Left lung (tissue), 10 donors: Measurements from ENCODE around the gene DHH. TPM values are rescaled to one million over a fixed set of nuclear protein-coding genes. Genes with fewer than 3 reads are reported as not detected.

ENCODE experiments used
- ATAC-seq: fragments of 200-7000 bp; cut with Tn5 transposase; one replicate; pipeline ENCODE4 v1.9.1; 2020; ENCODE audit warnings: moderate library complexity
- DNase-seq, 4 donors: peaks; one replicate each; pipeline ENCODE4 v3.0.0-alpha.2; 2013 to 2020
- H3K27ac ChIP-seq, 2 donors: fragments of 200-600 bp; sonication (generic) in 1 of 2; one replicate each; pipeline versions ENCODE4 v1.5.0 to v1.8.0; 2020 to 2021
- H3K27me3 ChIP-seq, 2 donors: fragments of 200-600 bp; sonication (generic) in 1 of 2; one replicate each; pipeline versions ENCODE4 v1.5.0 to v1.8.0; 2020 to 2021
- H3K36me3 ChIP-seq, 2 donors: fragments of 200-600 bp; sonication (generic) in 1 of 2; one replicate each; pipeline versions ENCODE4 v1.5.0 to v1.8.0; 2020 to 2021
- H3K4me1 ChIP-seq, 2 donors: fragments of 200-600 bp; one replicate each; pipeline ENCODE4 v1.8.0; 2021
- H3K4me3 ChIP-seq, 2 donors: fragments of 200-600 bp; sonication (generic) in 1 of 2; one replicate each; pipeline versions ENCODE4 v1.5.0 to v1.8.0; 2020 to 2021; ENCODE audit warnings: mild to moderate bottlenecking in 1 of 2
- H3K9me3 ChIP-seq, 2 donors: fragments of 200-600 bp; sonication (generic) in 1 of 2; one replicate each; pipeline versions ENCODE4 v1.5.0 to v1.8.0; 2020 to 2021
- intact Hi-C, 2 donors: fragments of 100-400 bp; cut with DNase I; formaldehyde crosslinking; loops; one replicate each; pipeline versions ENCODE4 v1.11.2 to v1.14.2; 2022
- polyA plus RNA-seq, 6 donors: library from polyadenylated mRNA; unstranded; fragments of 120-200 nt; gene quantifications; one replicate each; pipeline ENCODE4 v1.2.1, GENCODE V29; 2013; ENCODE audit not compliant: insufficient read length in 6 of 6
- total RNA-seq, 2 donors: library from RNA; stranded (reverse); fragmentation: NEBNext Ultra II Directional; extraction: Animal tissue kit (Norgen Biotek cat#: 25700); gene quantifications; one replicate each; pipeline ENCODE4 v1.2.1, GENCODE V29; 2021
- TF ChIP-seq, protein P1 (sequence below), 2 donors: fragments of 200-600 bp; sonication (generic) in 1 of 2; IDR thresholded peaks; one replicate each; pipeline versions ENCODE4 v1.5.0 to v1.8.0; 2021; ENCODE audit warnings: antibody characterized with exemption in 2 of 2
- donor health status: DM: no; HTN: yes; CAD: no.
- donor health status: DM: no; HTN: no; CAD: no.

DHH gene
- total and polyA plus RNA-seq, 8 donors = 0.29 to 2.9 (median 0.75) TPM

DNA sequence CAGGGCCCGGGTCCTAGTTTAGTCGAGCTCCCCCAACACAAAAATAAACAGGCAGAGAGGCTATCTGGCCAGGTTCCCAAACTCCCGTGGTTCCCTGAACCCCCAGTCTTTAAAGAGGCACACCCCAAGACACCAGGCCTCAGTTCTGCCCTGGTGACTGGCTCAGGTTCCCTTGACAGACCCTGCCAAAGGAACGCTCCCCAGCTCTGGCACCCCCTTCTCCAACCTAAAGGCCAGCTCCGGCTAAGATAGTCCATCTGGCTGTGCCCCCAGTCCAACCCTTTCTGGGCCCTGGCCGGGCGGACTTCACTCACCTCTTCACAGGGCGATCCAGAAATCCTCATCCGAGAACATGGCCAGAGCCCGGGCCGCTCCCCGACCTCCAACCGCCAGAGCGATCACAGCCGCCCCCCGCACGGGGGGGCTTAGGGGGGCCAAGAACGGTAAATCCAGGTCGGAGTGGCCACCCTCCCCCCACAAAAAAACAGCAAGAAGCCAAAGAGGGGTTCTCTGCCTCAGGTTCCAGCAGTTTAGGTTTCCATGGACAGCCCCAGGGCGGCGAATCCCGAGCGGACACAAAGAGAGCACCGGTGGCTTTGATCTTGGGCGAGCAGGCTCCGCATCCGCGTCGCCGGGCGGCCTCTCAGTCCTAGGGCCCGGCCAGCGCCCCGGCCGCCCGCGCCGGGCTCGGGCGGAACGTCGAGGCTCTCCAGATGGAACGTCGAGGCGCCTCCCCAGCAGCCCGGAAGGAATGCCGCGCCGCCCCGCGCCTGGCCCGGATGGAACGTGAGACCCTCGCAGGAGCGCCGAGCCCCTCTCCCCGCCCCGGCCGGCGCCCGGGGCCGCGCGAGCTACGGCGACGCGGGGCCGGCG is 35.1 kb downstream of the DHH start:
- Histone ChIP-seq H3K9me3 (no peaks in the 10 kb centered on the region), H3K4me1 (peaks cover 24 to 62% of the 10 kb centered on the region in 2 donors), H3K4me3 (peak overlapping the region; percentile 93 to 99), H3K27ac (peak overlapping the region; percentile 95 to 97), H3K27me3 (no peaks in the 10 kb centered on the region), H3K36me3 (peaks cover 0 to 7% of the 10 kb centered on the region in 2 donors)
- DNase-seq (peak in 2 of 4 donors; percentile 22 to 87), ATAC-seq (peak; percentile 0)
- intact Hi-C loops = loop anchor here in 1 of 2 donors (10.0 kb wide), 1 partner anchor 65 kb away; no protein-coding TSS in a partner anchor
- TF ChIP-seq, protein P1, sequence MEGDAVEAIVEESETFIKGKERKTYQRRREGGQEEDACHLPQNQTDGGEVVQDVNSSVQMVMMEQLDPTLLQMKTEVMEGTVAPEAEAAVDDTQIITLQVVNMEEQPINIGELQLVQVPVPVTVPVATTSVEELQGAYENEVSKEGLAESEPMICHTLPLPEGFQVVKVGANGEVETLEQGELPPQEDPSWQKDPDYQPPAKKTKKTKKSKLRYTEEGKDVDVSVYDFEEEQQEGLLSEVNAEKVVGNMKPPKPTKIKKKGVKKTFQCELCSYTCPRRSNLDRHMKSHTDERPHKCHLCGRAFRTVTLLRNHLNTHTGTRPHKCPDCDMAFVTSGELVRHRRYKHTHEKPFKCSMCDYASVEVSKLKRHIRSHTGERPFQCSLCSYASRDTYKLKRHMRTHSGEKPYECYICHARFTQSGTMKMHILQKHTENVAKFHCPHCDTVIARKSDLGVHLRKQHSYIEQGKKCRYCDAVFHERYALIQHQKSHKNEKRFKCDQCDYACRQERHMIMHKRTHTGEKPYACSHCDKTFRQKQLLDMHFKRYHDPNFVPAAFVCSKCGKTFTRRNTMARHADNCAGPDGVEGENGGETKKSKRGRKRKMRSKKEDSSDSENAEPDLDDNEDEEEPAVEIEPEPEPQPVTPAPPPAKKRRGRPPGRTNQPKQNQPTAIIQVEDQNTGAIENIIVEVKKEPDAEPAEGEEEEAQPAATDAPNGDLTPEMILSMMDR (IDR thresholded peaks at IDR 0.05) = no peak

DNA sequence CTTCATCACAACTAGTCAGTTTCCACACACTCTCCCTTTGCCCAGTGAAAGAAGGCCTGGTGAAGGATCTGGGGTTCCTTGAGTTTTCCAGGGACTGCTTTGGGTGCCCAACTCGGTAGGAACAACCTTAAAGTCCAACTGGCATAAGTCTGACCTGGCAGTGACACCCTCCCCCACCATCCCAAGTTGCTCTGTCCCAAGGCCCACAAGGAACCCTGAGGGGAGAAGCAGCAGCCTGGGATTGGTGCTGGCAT is 35.6 kb downstream of the DHH start:
- H3K36me3 ChIP-seq = peaks cover 0 to 13% of the 10 kb centered on the region in 2 donors
- DNase-seq = no peak
- TF ChIP-seq, protein P1 (IDR thresholded peaks at IDR 0.05) = no peak
- intact Hi-C loops = no loop called here
- peak overlapping the region; percentile 95 to 97 for H3K27ac ChIP-seq
- ATAC-seq = no peak
- peak overlapping the region; percentile 93 to 99 for H3K4me3 ChIP-seq
- H3K4me1 ChIP-seq = peaks cover 24 to 61% of the 10 kb centered on the region in 2 donors
- no peaks in the 10 kb centered on the region for H3K27me3 ChIP-seq
- H3K9me3 ChIP-seq = no peaks in the 10 kb centered on the region

DNA sequence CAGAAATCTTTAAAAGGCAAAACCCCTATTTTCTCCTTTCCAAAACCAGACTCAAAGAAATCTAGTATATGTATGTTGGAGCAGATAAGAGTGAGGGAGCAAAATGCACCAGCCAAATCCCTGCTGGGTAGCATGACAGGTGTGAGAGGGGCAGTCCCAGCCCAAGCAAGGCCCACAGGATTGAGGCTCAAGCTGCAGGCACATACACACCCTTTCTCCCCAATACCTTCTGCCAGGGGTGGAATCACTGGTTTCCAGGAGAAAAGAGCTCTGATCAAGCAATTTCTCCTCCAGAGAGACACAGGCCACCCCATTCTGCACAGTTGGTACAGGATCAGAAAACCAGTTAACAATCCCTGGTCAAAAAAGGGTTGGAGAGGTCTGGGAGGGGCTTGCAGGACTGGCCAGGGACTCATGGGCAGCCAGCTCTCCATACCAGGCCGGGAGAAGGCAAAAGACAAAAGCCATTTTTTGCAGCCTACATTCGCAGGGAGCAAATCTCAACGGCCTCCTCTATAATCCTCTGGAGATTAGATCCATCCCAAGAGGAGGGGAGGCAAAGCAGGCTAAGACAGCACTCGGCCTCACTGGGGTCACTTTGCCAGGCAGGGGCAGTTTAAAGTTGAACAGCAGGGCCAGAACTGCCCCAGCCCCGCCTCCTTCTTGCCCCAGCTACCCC is 36.1 kb downstream of the DHH start:
- Histone ChIP-seq H3K4me3 (peak overlapping the region; percentile 93 to 99), H3K4me1 (peaks cover 24 to 56% of the 10 kb centered on the region in 2 donors), H3K27me3 (no peaks in the 10 kb centered on the region), H3K27ac (peak overlapping the region; percentile 95 to 97), H3K9me3 (no peaks in the 10 kb centered on the region), H3K36me3 (peaks cover 0 to 17% of the 10 kb centered on the region in 2 donors)
- TF ChIP-seq, protein P1 (IDR thresholded peaks at IDR 0.05) = no peak
- intact Hi-C loops = no loop called here
- DNase-seq (no peak), ATAC-seq (no peak)

DNA sequence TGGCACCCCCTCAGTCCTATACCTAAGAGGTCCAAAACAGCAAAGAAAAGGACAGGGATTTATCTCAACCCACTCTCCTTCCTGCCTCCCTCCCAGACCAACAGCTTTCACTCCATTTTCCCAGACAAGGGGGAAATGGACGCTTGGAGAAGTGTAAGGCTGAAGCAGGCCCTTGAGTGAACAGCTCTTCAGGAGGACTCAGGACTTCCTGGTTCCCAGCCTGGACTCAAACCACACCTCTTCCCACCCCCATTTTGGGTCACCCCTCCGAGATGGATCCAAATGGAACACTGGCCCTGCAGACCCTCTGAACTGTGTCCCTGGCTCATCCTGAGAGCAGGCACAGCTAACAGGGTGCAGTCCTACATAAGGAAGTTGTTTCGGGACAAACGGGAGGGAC is 36.7 kb downstream of the DHH start:
- H3K27ac ChIP-seq = peak overlapping the region; percentile 95 to 97
- intact Hi-C loops = no loop called here
- peak in 2 of 4 donors; percentile 54 to 59 for DNase-seq

More for the DNA sequence above, 36.7 kb downstream of the DHH start:
- peaks cover 24 to 56% of the 10 kb centered on the region in 2 donors for H3K4me1 ChIP-seq
- peak; percentile 44 for ATAC-seq
- H3K4me3 ChIP-seq = peak overlapping the region; percentile 93 to 99
- no peaks in the 10 kb centered on the region for H3K27me3 ChIP-seq
- TF ChIP-seq, protein P1 (IDR thresholded peaks at IDR 0.05) = no peak
- H3K36me3 ChIP-seq = peaks cover 0 to 23% of the 10 kb centered on the region in 2 donors
- H3K9me3 ChIP-seq = no peaks in the 10 kb centered on the region
